RCC 7860 (cell line): ENCODE measurements around the gene RGS6.

Source experiments
- DNase-seq: peaks from one replicate; pipeline ENCODE4 v3.0.0-alpha.2; 2015; ENCODE audit warnings: low spot score
- FAIRE-seq: peaks from 2 replicates; lab custom pipeline; 2012; peaks lifted over from hg19 to GRCh38; lab: Jason Lieb, UNC

RGS6 gene

DNA sequence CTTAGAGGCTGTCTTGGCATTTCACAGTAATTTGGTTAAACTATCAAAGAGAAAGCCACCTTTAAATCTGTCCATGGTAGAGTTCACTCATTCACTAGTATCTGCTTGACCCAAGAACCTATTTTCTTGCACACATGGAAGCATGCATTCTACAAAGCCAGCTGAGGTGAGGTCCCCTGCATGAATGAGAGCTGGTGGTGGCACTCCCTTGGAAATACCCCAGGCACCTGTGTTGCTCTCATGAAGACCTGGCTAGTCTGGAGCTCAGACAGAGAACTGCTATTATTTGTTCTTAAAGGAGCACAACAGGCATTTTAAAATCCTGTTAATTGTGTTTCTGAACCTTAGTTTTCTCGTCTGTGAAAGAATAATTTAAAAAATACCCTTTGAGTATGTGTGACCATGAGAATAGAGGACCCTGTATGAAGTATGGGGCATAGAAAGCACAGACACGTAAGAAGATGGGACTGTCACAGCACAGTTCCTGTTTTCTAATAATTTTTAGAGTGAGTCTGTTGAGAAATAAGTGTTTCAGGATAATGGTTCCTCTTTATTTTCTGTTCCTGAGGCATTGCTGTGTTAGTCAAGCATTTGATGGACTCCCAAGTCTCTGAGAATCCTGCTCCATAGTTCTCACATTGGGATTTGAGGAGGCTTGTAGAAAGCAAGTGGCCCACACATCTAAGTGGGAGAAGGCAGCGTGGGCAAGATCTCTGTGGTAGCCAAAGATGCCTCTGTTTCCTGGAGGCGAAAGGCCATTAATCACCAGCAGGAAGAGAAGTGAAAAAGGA lies 10.9 kb downstream of the RGS6 start:
- FAIRE-seq = no peak
- no peak for DNase-seq

GRCh38 chr14:71943695-71944018 lies 11.4 kb downstream of the RGS6 start:
- FAIRE-seq (no peak), DNase-seq (no peak)

GRCh38 chr14:71947947-71948500 lies 15.8 kb downstream of the RGS6 start:
- no peak for FAIRE-seq
- no peak for DNase-seq

DNA sequence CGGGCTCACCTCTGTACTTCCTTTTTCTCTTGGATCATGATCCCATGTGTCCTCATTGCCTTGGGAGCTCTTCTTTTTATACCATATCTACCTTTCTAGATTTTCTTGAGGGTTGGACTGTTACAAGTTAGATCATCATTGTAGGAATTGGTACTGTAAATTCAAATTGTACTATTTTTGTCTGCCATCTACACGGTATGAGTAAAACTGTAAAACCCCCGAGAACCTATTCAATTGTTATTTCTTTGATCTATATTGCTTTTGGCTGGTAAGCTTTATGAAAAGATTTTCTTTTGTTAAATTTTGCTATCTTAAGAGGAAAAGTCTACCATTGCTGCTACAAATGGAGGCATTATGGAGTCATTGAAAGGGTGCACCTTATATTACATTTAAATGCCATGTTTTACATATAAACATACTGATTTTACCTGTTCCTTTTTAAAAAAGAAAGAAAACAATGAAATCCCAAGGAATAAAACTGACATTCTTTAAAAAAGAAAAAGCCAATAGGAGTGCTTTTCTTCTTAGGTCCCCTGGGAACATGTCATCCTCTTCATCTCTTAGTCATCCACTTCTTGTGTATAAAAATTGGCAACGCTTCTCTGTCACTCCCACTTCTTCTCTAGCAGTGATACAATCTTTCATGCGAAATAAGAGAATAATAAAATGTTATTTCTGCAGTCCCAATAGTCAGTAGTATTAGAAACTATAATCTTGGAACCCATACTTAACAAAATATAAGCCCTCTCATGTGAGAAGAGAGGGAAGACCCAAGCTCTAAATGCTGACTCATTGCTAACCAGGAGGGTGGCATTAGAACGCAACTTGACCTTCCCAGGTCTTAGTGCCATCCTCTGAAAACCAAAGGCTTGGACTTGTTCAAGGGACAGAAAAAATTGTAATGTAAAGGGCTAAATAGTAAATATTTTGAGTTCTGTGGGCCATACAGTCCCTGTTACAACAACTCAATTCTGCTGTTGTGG lies 20.4 kb downstream of the RGS6 start:
- DNase-seq = no peak
- FAIRE-seq = no peak

GRCh38 chr14:71956920-71957563 lies 24.8 kb downstream of the RGS6 start:
- FAIRE-seq (no peak), DNase-seq (no peak)

GRCh38 chr14:71959055-71959454 lies 26.8 kb downstream of the RGS6 start:
- no peak for FAIRE-seq

GRCh38 chr14:71960494-71961353 lies 28.5 kb downstream of the RGS6 start:
- FAIRE-seq = no peak
- DNase-seq = no peak

More at GRCh38 chr14:71959055-71959454, 26.8 kb downstream of the RGS6 start:
- no peak for DNase-seq

GRCh38 chr14:71961972-71962371 lies 29.7 kb downstream of the RGS6 start:
- DNase-seq (no peak), FAIRE-seq (no peak)

DNA sequence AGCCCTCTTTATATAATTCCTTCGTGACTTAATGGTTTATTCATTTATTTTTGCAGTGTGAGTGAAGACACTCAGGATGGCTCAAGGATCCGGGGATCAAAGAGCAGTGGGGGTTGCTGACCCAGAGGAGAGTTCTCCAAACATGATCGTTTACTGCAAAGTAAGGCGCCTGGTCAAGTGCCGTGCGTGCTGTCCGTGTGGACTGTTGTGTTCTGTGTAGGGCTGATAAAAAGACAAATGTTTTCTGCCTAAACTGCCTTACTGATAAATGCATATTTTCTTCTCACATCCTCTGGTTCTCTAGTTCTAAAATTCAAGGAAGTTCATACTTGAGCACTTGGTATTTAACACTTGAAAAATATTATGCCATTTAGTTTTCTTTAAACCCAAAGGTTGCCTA lies 32.5 kb downstream of the RGS6 start:
- DNase-seq (no peak), FAIRE-seq (no peak)

- no peak for FAIRE-seq
- no peak for DNase-seq
Measured at GRCh38 chr14:71966528-71966927, 34.3 kb downstream of the RGS6 start.

- no peak for FAIRE-seq
- DNase-seq = no peak
Measured at GRCh38 chr14:71967704-71968103, 35.5 kb downstream of the RGS6 start.

GRCh38 chr14:71970272-71970671 lies 38.0 kb downstream of the RGS6 start:
- DNase-seq (no peak), FAIRE-seq (no peak)

GRCh38 chr14:71985538-71986189 lies 53.4 kb downstream of the RGS6 start:
- no peak for FAIRE-seq
- no peak for DNase-seq

- no peak for DNase-seq
- FAIRE-seq = no peak
Measured at GRCh38 chr14:71988476-71988875, 56.2 kb downstream of the RGS6 start.

DNA sequence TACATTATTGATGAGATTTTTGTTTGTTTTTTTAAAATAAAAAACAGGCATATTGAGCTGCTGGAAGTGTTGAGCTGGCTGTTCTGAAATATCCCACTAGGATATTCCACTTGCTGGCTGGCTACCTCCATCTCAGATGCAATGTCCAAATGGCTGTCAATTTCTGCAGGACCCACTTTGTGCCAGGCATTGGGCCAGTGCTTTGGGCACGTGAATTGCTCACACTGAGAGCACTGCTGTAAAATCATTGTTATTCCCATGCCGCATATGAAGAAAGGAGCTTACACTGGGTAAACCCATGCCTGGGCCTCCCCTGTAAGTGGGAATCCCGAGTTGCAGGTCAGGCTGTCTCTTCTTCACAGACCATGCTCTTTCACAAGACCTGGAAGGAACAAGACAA lies 56.7 kb downstream of the RGS6 start:
- DNase-seq (no peak), FAIRE-seq (no peak)

DNA sequence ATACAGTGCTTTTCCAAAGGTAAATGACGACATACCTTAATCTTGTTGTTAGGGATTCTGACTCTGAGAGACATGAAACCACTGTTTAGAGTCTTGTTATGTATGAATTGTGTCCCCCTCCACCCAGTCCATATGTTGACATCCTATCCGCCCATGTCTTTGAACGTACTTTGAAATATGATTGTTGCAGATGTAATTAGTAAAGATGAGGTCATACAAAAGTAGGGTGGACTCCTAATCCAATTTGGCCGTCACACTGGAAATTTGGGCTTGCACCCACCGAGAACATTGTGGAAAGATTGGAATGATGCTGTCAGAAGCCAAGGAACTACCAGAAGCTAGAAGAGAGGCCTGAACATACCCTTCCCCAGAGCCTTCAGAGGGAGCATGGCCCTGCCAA lies 62.2 kb downstream of the RGS6 start:
- DNase-seq (no peak), FAIRE-seq (no peak)

- DNase-seq (no peak), FAIRE-seq (no peak)
Measured at GRCh38 chr14:71995741-71996140, 63.5 kb downstream of the RGS6 start.

- no peak for FAIRE-seq
- no peak for DNase-seq
Measured at GRCh38 chr14:71996610-71997009, 64.4 kb downstream of the RGS6 start.

DNA sequence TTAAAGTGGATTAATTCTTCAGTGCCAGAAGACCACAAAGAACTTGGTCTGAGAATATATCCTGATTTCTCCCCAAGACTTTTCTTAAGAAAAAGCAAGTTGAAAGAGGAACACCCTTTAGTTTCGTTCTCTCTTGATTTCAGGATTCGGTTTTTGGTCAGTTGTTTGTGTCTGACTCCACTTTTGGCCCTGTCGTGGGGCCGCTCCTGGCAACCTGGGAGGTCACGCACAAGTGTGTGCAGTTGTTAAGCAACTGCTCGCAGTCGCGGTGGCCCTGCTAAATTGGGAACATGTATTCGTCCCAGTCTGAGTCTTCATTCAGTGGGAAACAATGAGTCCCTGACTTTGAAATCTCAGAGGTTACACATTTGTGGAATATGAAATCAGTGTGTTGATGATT lies 68.7 kb downstream of the RGS6 start:
- FAIRE-seq (no peak), DNase-seq (no peak)

DNA sequence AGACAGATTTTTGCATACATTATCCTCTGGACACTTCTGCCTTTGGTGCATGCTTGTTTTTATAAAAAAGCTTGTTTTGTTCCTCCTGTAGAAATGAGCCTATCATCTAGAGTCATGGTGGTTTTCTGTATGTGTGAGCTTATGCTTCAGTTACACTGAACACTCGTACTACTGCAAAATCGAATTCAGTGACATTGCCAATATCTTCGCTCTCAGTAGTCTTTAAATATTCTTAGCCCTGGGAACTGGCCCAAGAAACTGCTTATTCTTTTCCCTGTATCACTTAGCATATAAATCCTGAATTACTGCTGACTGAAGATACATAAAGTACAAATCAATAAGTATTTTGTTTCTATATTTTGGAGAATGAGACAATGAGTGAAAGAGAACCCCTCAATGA lies 70.5 kb downstream of the RGS6 start:
- FAIRE-seq = no peak
- no peak for DNase-seq
